SU-DHL-6 (cell line): ENCODE data around the gene SEH1L.

Experiments used
- H2AFZ ChIP-seq: fragments of 200-600 bp; sonication (generic); 2 replicates; pipeline ENCODE4 v1.6.1; 2014; ENCODE audit warnings: low read depth, mild to moderate bottlenecking, moderate library complexity, mixed read lengths, antibody characterized with exemption, low read length; ENCODE audit not compliant: severe bottlenecking
- H3F3A ChIP-seq: fragments of 200-600 bp; shearing (Covaris generic); 2 replicates; pipeline ENCODE4 v1.6.0; 2016; ENCODE audit warnings: antibody characterized with exemption, mild to moderate bottlenecking; ENCODE audit not compliant: insufficient read depth
- H3K27ac ChIP-seq: fragments of 200-600 bp; sonication (generic); 2 replicates; pipeline ENCODE4 v1.5.1; 2016; ENCODE audit warnings: low read depth, mild to moderate bottlenecking, low read length, moderate library complexity, mixed read lengths
- H3K27me3 ChIP-seq: fragments of 200-600 bp; sonication (generic), shearing (Covaris generic); 2 replicates; pipeline ENCODE4 v1.6.0; 2014; ENCODE audit warnings: mild to moderate bottlenecking, low read length
- H3K36me3 ChIP-seq: fragments of 200-600 bp; sonication (generic); 2 replicates; pipeline ENCODE4 v1.6.1; 2014; ENCODE audit warnings: mild to moderate bottlenecking, low read length, mixed read lengths
- H3K4me2 ChIP-seq: fragments of 300-600, 200-600 bp; shearing (Covaris generic), sonication (generic); 2 replicates; pipeline ENCODE4 v1.6.0; 2014; ENCODE audit warnings: low read length, low read depth, mild to moderate bottlenecking; ENCODE audit not compliant: poor library complexity, severe bottlenecking
- H3K4me3 ChIP-seq: fragments of 200-600 bp; sonication (generic); 2 replicates; pipeline ENCODE4 v1.5.1; 2014; ENCODE audit warnings: antibody characterized with exemption, low read length, mild to moderate bottlenecking, mixed read lengths; ENCODE audit not compliant: insufficient read depth, poor library complexity, severe bottlenecking
- H3K79me2 ChIP-seq: fragments of 200-600 bp; sonication (generic); 2 replicates; pipeline ENCODE4 v1.6.1; 2014; ENCODE audit warnings: mild to moderate bottlenecking, low read length, moderate library complexity; ENCODE audit not compliant: insufficient read depth
- H3K9ac ChIP-seq: fragments of 200-600 bp; sonication (generic); 2 replicates; pipeline ENCODE4 v1.7.0; 2014; ENCODE audit warnings: mild to moderate bottlenecking, low read length
- H3K9me2 ChIP-seq: fragments of 200-600 bp; sonication (generic); replicated peaks from 2 replicates; pipeline ENCODE4 v1.6.1; 2014; ENCODE audit warnings: low read length; ENCODE audit not compliant: insufficient read depth
- H3K9me3 ChIP-seq: fragments of 200-600 bp; sonication (generic); 2 replicates; pipeline ENCODE4 v1.6.1; 2014; ENCODE audit warnings: low read length, mixed read lengths; ENCODE audit not compliant: insufficient read depth
- H4K20me1 ChIP-seq: fragments of 200-600 bp; sonication (generic); 2 replicates; pipeline ENCODE4 v1.6.1; 2014; ENCODE audit warnings: low read depth, mild to moderate bottlenecking, antibody characterized with exemption, low read length, moderate library complexity, mixed read lengths
- CTCF ChIP-seq: fragments of 200-600 bp; sonication (generic); IDR thresholded peaks from one replicate; pipeline ENCODE4 v1.5.1; 2017; ENCODE audit warnings: antibody characterized with exemption, mild to moderate bottlenecking, low read length, moderate library complexity; ENCODE audit not compliant: insufficient read depth, poor library complexity, severe bottlenecking
- EZH2phosphoT487 ChIP-seq: fragments of 200-600 bp; sonication (generic), shearing (Covaris generic); conservative IDR thresholded peaks from 2 replicates; pipeline ENCODE4 v1.6.1; 2018; ENCODE audit warnings: mild to moderate bottlenecking, antibody characterized with exemption, low read length, moderate library complexity, mixed read lengths

Gene SEH1L

GRCh38 chr18:13022644-13023043, 74.8 kb downstream of the SEH1L start:
- peaks cover 55% of the 10 kb centered on the region for H3K36me3 ChIP-seq
- H3K9me2 ChIP-seq = no peaks in the 10 kb centered on the region
- no peak overlapping the region for H3K9ac ChIP-seq
- H3K79me2 ChIP-seq = peaks cover 27% of the 10 kb centered on the region
- no peak overlapping the region for H2AFZ ChIP-seq
- TF ChIP-seq EZH2phosphoT487 (no peak), CTCF (no peak)
- H3F3A ChIP-seq = no peaks in the 10 kb centered on the region
- no peaks in the 10 kb centered on the region for H3K27me3 ChIP-seq
- H3K4me2 ChIP-seq = no peak overlapping the region
- H3K4me3 ChIP-seq = no peak overlapping the region
- no peaks in the 10 kb centered on the region for H4K20me1 ChIP-seq
- no peaks in the 10 kb centered on the region for H3K9me3 ChIP-seq
- H3K27ac ChIP-seq = no peak overlapping the region

- Histone ChIP-seq H3K4me3 (no peak overlapping the region), H3K4me2 (no peak overlapping the region), H2AFZ (no peak overlapping the region), H3K9me3 (no peaks in the 10 kb centered on the region), H4K20me1 (no peaks in the 10 kb centered on the region), H3K9ac (no peak overlapping the region), H3K27me3 (no peaks in the 10 kb centered on the region), H3K79me2 (peaks cover 29% of the 10 kb centered on the region), H3K36me3 (peaks cover 48% of the 10 kb centered on the region), H3K9me2 (no peaks in the 10 kb centered on the region), H3K27ac (no peak overlapping the region), H3F3A (no peaks in the 10 kb centered on the region)
- TF ChIP-seq CTCF (no peak), EZH2phosphoT487 (no peak)
These were observed 77.4 kb downstream of the SEH1L start for GRCh38 chr18:13025233-13025632.

- H3K9me3 ChIP-seq = no peaks in the 10 kb centered on the region
- H3K9ac ChIP-seq = no peak overlapping the region
- no peaks in the 10 kb centered on the region for H3K9me2 ChIP-seq
- H3K36me3 ChIP-seq = peaks cover 43% of the 10 kb centered on the region
- H3K79me2 ChIP-seq = peaks cover 23% of the 10 kb centered on the region
- no peaks in the 10 kb centered on the region for H3F3A ChIP-seq
- no peaks in the 10 kb centered on the region for H3K27me3 ChIP-seq
- H4K20me1 ChIP-seq = no peaks in the 10 kb centered on the region
- no peak overlapping the region for H3K4me2 ChIP-seq
- no peak overlapping the region for H3K4me3 ChIP-seq
- H3K27ac ChIP-seq = no peak overlapping the region
- TF ChIP-seq EZH2phosphoT487 (no peak), CTCF (no peak)
- H2AFZ ChIP-seq = no peak overlapping the region
These were observed 78.9 kb downstream of the SEH1L start for GRCh38 chr18:13026583-13027270.
